ENCODE results near the gene DRD4.
"Not testable (repeated sequence)": the region's sequence is repeated elsewhere in the genome, so short reads cannot be mapped to it uniquely, and the experiment has no call there.

The DRD4 gene

GRCh38 chr11:647672-648158 is 10.6 kb downstream of the DRD4 start:
- not testable (repeated sequence) for DNase-seq

- no peak for DNase-seq
Measured at GRCh38 chr11:650482-650881, 13.4 kb downstream of the DRD4 start.

- DNase-seq: not testable (repeated sequence)
Measured at GRCh38 chr11:653136-653535, 16.1 kb downstream of the DRD4 start.

- no peak for DNase-seq
Measured at GRCh38 chr11:653837-654236, 16.8 kb downstream of the DRD4 start.

GRCh38 chr11:654444-654843 is 17.4 kb downstream of the DRD4 start:
- DNase-seq: not testable (repeated sequence)

GRCh38 chr11:655036-655726 is 18.1 kb downstream of the DRD4 start:
- no peak for DNase-seq

GRCh38 chr11:656426-656825 is 19.4 kb downstream of the DRD4 start:
- DNase-seq: no peak

GRCh38 chr11:656866-657265 is 19.8 kb downstream of the DRD4 start:
- DNase-seq: no peak

GRCh38 chr11:657691-658126 is 20.6 kb downstream of the DRD4 start:
- DNase-seq: no peak

GRCh38 chr11:659532-660085 is 22.5 kb downstream of the DRD4 start:
- DNase-seq: no peak

- DNase-seq: no peak
Measured at GRCh38 chr11:660281-660680, 23.2 kb downstream of the DRD4 start.

- no peak for DNase-seq
Measured at GRCh38 chr11:660681-661444, 23.8 kb downstream of the DRD4 start.

GRCh38 chr11:662689-663274 is 25.7 kb downstream of the DRD4 start:
- no peak for DNase-seq

GRCh38 chr11:665062-665703 is 28.1 kb downstream of the DRD4 start:
- DNase-seq: no peak

GRCh38 chr11:665704-666281 is 28.7 kb downstream of the DRD4 start:
- DNase-seq: no peak

GRCh38 chr11:673866-674265 is 36.8 kb downstream of the DRD4 start:
- no peak for DNase-seq

GRCh38 chr11:674406-674805 is 37.3 kb downstream of the DRD4 start:
- no peak for DNase-seq

- no peak for DNase-seq
Measured at GRCh38 chr11:678297-678696, 41.2 kb downstream of the DRD4 start.

- no peak for DNase-seq
Measured at GRCh38 chr11:679271-680207, 42.5 kb downstream of the DRD4 start.

GRCh38 chr11:680476-680875 is 43.4 kb downstream of the DRD4 start:
- DNase-seq: no peak

GRCh38 chr11:680970-681369 is 43.9 kb downstream of the DRD4 start:
- DNase-seq: no peak
